GM23338 (cell line): ENCODE results near the gene HSH2D.

Experiments
- EZH2 ChIP-seq: fragments of 200-600 bp; sonication (generic); IDR thresholded peaks from one replicate; pipeline ENCODE4 v1.8.0; 2017; ENCODE audit warnings: antibody characterized with exemption, mild to moderate bottlenecking, low read depth; ENCODE audit not compliant: unreplicated experiment
- REST ChIP-seq: IDR thresholded peaks from one replicate; pipeline ENCODE4 v1.6.1; 2018; ENCODE audit warnings: antibody characterized with exemption; ENCODE audit not compliant: unreplicated experiment
- ZNF462 ChIP-seq: fragments of 250-450 bp; sonication (Bioruptor Pico); IDR thresholded peaks from 2 replicates; pipeline ENCODE4 v1.5.0; 2020; ENCODE audit warnings: mild to moderate bottlenecking, moderate library complexity
- TF ChIP-seq, protein P1 (sequence below), 2 experiments: fragments of 200-600 bp in 1 of 2; sonication (generic) in 1 of 2; conservative IDR thresholded peaks; 2 replicates each; pipeline versions ENCODE4 v1.5.1 to v1.6.1; 2016 to 2017; ENCODE audit warnings: antibody characterized with exemption in 2 of 2, low read depth in 2 of 2, mild to moderate bottlenecking in 2 of 2, moderate library complexity in 1 of 2

- TF ChIP-seq EZH2 (no peak), ZNF462 (CRISPR knock-in tag) (no peak), REST (no peak)
- TF ChIP-seq, protein P1, sequence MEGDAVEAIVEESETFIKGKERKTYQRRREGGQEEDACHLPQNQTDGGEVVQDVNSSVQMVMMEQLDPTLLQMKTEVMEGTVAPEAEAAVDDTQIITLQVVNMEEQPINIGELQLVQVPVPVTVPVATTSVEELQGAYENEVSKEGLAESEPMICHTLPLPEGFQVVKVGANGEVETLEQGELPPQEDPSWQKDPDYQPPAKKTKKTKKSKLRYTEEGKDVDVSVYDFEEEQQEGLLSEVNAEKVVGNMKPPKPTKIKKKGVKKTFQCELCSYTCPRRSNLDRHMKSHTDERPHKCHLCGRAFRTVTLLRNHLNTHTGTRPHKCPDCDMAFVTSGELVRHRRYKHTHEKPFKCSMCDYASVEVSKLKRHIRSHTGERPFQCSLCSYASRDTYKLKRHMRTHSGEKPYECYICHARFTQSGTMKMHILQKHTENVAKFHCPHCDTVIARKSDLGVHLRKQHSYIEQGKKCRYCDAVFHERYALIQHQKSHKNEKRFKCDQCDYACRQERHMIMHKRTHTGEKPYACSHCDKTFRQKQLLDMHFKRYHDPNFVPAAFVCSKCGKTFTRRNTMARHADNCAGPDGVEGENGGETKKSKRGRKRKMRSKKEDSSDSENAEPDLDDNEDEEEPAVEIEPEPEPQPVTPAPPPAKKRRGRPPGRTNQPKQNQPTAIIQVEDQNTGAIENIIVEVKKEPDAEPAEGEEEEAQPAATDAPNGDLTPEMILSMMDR (conservative IDR thresholded peaks at IDR 0.05; ENCODE audit: low read depth in 2 of 2), result peak in 1 of 2 experiments; percentile 14; a peak in 1 of 4 replicates
Measured at GRCh38 chr19:16135430-16136127, 7.9 kb upstream of the HSH2D start.
